Renal cortical epithelial cell (primary cell): ENCODE data around the gene PRKG1. TPM values are rescaled to one million over a fixed set of nuclear protein-coding genes. Genes with fewer than 3 reads are reported as not detected.
"Not testable (repeated sequence)": the region's sequence is repeated elsewhere in the genome, so short reads cannot be mapped to it uniquely, and the experiment has no call there.

Experiments used
- DNase-seq: peaks from one replicate; pipeline ENCODE4 v3.0.0-alpha.2; 2011; ENCODE audit warnings: low read depth
- total RNA-seq: library from RNA; depleted of rRNA; stranded (reverse); fragments of >200 nt; gene quantifications from 2 replicates; pipeline ENCODE4 v1.2.3, GENCODE V29; 2014

Gene PRKG1
- total RNA-seq, 1 donor from 2014 or later = 2.3 TPM

- peak; percentile 8 for DNase-seq
These were observed 42.9 kb downstream of the PRKG1 start for GRCh38 chr10:51117053-51117660.

- DNase-seq = peak; percentile 33
These were observed 43.5 kb downstream of the PRKG1 start for GRCh38 chr10:51117794-51118193.

- no peak for DNase-seq
These were observed 45.2 kb downstream of the PRKG1 start for GRCh38 chr10:51119441-51119840.

- DNase-seq = no peak
These were observed 47.6 kb downstream of the PRKG1 start for GRCh38 chr10:51121861-51122260.

GRCh38 chr10:51124852-51125251, 50.6 kb downstream of the PRKG1 start:
- no peak for DNase-seq

- DNase-seq = no peak
These were observed 51.2 kb downstream of the PRKG1 start for GRCh38 chr10:51125518-51125917.

- DNase-seq = peak; percentile 13
These were observed 55.8 kb downstream of the PRKG1 start for GRCh38 chr10:51129946-51130544.

- peak; percentile 84 for DNase-seq
These were observed 63.7 kb downstream of the PRKG1 start for GRCh38 chr10:51137756-51138529.

- no peak for DNase-seq
These were observed 64.9 kb downstream of the PRKG1 start for GRCh38 chr10:51139176-51139575.

GRCh38 chr10:51141010-51141409, 66.7 kb downstream of the PRKG1 start:
- peak; percentile 18 for DNase-seq

GRCh38 chr10:51144161-51144781, 70.0 kb downstream of the PRKG1 start:
- no peak for DNase-seq

GRCh38 chr10:51145375-51145774, 71.1 kb downstream of the PRKG1 start:
- no peak for DNase-seq

GRCh38 chr10:51147644-51148399, 73.5 kb downstream of the PRKG1 start:
- DNase-seq = no peak

GRCh38 chr10:51156926-51157325, 82.6 kb downstream of the PRKG1 start:
- DNase-seq = no peak

- no peak for DNase-seq
These were observed 84.5 kb downstream of the PRKG1 start for GRCh38 chr10:51158832-51159231.

- no peak for DNase-seq
These were observed 85.6 kb downstream of the PRKG1 start for GRCh38 chr10:51159841-51160240.

GRCh38 chr10:51162002-51162401, 87.7 kb downstream of the PRKG1 start:
- no peak for DNase-seq

- DNase-seq = not testable (repeated sequence)
These were observed 89.2 kb downstream of the PRKG1 start for GRCh38 chr10:51163380-51164049.

- DNase-seq = no peak
These were observed 94.0 kb downstream of the PRKG1 start for GRCh38 chr10:51168086-51168815.

- DNase-seq = no peak
These were observed 94.8 kb downstream of the PRKG1 start for GRCh38 chr10:51169111-51169510.
